WERI-Rb-1 (cell line): ENCODE data around the gene PLG.

Experiments used
- DNase-seq: peaks from one replicate; pipeline ENCODE4 v3.0.0-alpha.2; 2020
- H3K27ac ChIP-seq: fragments of 250-450 bp; sonication (Bioruptor Pico); 2 replicates; pipeline ENCODE4 v1.5.1; 2020; ENCODE audit warnings: mild to moderate bottlenecking, moderate library complexity
- H3K27me3 ChIP-seq: fragments of 250-450 bp; sonication (Bioruptor Pico); 2 replicates; pipeline ENCODE4 v1.5.1; 2021; ENCODE audit warnings: mild to moderate bottlenecking, low read depth, moderate library complexity; ENCODE audit not compliant: insufficient read depth, severe bottlenecking
- H3K36me3 ChIP-seq: fragments of 250-450 bp; sonication (Bioruptor Pico); 2 replicates; pipeline ENCODE4 v1.5.1; 2020; ENCODE audit warnings: mild to moderate bottlenecking, moderate library complexity
- H3K4me3 ChIP-seq: 2 replicates; pipeline ENCODE4 v1.5.1; 2011; ENCODE audit warnings: low read depth, mild to moderate bottlenecking, control low read depth, low read length
- H3K9me3 ChIP-seq: fragments of 250-450 bp; sonication (Bioruptor Pico); 2 replicates; pipeline ENCODE4 v1.5.1; 2021; ENCODE audit warnings: mild to moderate bottlenecking, moderate library complexity; ENCODE audit not compliant: severe bottlenecking
- CTCF ChIP-seq: IDR thresholded peaks from 2 replicates; pipeline ENCODE4 v1.5.1; 2011; ENCODE audit warnings: low read depth, mild to moderate bottlenecking, control low read depth, inconsistent platforms, low read length

PLG gene

GRCh38 chr6:160790028-160790792 lies 88.2 kb downstream of the PLG start:
- no peak for DNase-seq
- Histone ChIP-seq H3K27ac (no peak overlapping the region), H3K4me3 (no peak overlapping the region), H3K9me3 (no peaks in the 10 kb centered on the region), H3K36me3 (no peaks in the 10 kb centered on the region), H3K27me3 (no peaks in the 10 kb centered on the region)
- TF ChIP-seq CTCF = no peak

GRCh38 chr6:160791459-160791858 lies 89.4 kb downstream of the PLG start:
- H3K9me3 ChIP-seq = no peaks in the 10 kb centered on the region
- no peaks in the 10 kb centered on the region for H3K36me3 ChIP-seq
- no peak overlapping the region for H3K27ac ChIP-seq
- TF ChIP-seq CTCF = no peak
- no peak for DNase-seq
- H3K27me3 ChIP-seq = no peaks in the 10 kb centered on the region
- H3K4me3 ChIP-seq = no peak overlapping the region

GRCh38 chr6:160791981-160792418 lies 90.0 kb downstream of the PLG start:
- no peaks in the 10 kb centered on the region for H3K9me3 ChIP-seq
- TF ChIP-seq CTCF = no peak
- no peak overlapping the region for H3K27ac ChIP-seq
- no peaks in the 10 kb centered on the region for H3K27me3 ChIP-seq
- no peak for DNase-seq
- H3K36me3 ChIP-seq = no peaks in the 10 kb centered on the region
- no peak overlapping the region for H3K4me3 ChIP-seq

GRCh38 chr6:160792708-160793107 lies 90.7 kb downstream of the PLG start:
- Histone ChIP-seq H3K36me3 (no peaks in the 10 kb centered on the region), H3K4me3 (no peak overlapping the region), H3K9me3 (no peaks in the 10 kb centered on the region), H3K27ac (no peak overlapping the region), H3K27me3 (no peaks in the 10 kb centered on the region)
- DNase-seq = no peak
- TF ChIP-seq CTCF = no peak

GRCh38 chr6:160793652-160794051 lies 91.6 kb downstream of the PLG start:
- no peak overlapping the region for H3K27ac ChIP-seq
- peaks cover 4% of the 10 kb centered on the region for H3K9me3 ChIP-seq

More at GRCh38 chr6:160793652-160794051, 91.6 kb downstream of the PLG start:
- no peak for DNase-seq
- Histone ChIP-seq H3K27me3 (no peaks in the 10 kb centered on the region), H3K36me3 (no peaks in the 10 kb centered on the region), H3K4me3 (no peak overlapping the region)
- TF ChIP-seq CTCF = no peak
